ENCODE data around the gene NTN1. TPM values are rescaled to one million over a fixed set of nuclear protein-coding genes. Genes with fewer than 3 reads are reported as not detected.
A peak's percentile ranks its signal among the peaks of the same experiment; 100 is the strongest.

NTN1 gene
- polyA plus RNA-seq, 3 donors = 0.03 to 0.04 TPM; not detected in 1

DNA sequence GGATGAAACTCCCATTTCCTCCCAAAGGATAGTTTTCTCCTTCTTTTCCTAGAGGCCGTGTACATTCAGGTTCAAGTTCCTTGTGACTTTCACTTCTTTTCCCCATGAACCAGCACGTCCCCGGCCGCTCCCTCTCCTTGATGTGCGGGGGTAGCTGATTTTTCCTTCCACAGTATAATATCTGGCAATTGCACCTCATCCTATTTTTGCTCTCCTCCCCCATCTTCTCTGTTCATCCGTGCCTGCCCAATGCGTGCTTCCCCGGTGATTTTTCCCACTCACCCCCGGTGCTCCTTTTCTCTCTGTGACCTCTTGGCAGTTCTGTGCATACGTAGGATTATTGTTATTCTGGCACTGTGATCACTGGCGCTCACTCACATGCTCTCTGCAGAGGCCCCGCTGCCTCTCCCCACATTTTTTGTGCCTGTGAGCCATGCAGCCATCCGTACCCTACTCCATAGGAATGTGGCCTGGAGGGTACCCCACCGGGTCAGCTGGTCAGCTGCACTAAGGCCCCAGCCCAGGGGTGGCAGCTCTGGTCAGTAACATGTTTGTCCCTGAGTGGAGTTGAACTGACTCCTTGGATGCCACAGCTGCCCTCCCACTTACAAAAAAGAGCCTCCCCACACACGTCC, 100.0 kb downstream of the NTN1 start:
- H3K4me1 ChIP-seq (ENCODE audit: control insufficient read depth in 1 of 2, insufficient read depth in 2 of 2, low read length in 2 of 2) = no peaks in the 10 kb centered on the region
- H3K27ac ChIP-seq (ENCODE audit: low read depth in 1 of 2, low read length in 2 of 2) = no peak overlapping the region
- Mint-ChIP-seq H3K27ac (peak overlapping the region in 1 of 7 donors; percentile 18), H3K4me3 (no peak overlapping the region), H3K9me3 (peaks cover 0 to 3% (median 0%) of the 10 kb centered on the region in 7 donors), H3K27me3 (ENCODE audit: low read depth in 3 of 3) (peaks cover 3 to 11% (median 7%) of the 10 kb centered on the region in 3 donors), H3K4me1 (peaks cover 2% of the 10 kb centered on the region), H3K36me3 (no peaks in the 10 kb centered on the region)
- no peaks in the 10 kb centered on the region for H3K79me2 ChIP-seq (ENCODE audit: insufficient read depth, low read length)
- DNase-seq = no peak
- H3K4me2 ChIP-seq (replicated peaks; ENCODE audit: extremely low read depth, low read length, poor library complexity, severe bottlenecking) = no peak overlapping the region
- TF ChIP-seq CTCF (IDR thresholded peaks at IDR 0.05) = no peak
- no peak overlapping the region for H3K4me3 ChIP-seq (replicated peaks in 1 of 3; ENCODE audit: low read depth in 2 of 3, low read length in 3 of 3)
- no peaks in the 10 kb centered on the region for H3K9me3 ChIP-seq (replicated peaks in 1 of 2; ENCODE audit: control insufficient read depth in 1 of 2, insufficient read depth in 1 of 2, low read length in 2 of 2)
- no peaks in the 10 kb centered on the region for H3K27me3 ChIP-seq (ENCODE audit: control insufficient read depth in 2 of 2, insufficient read depth in 2 of 2, low read length in 2 of 2)
- H4K20me1 ChIP-seq (ENCODE audit: insufficient read depth, low read length) = no peaks in the 10 kb centered on the region
- WGBS (ENCODE audit: insufficient coverage) = 85% methylated on average over 15 of the region's 15 CpGs
- H3K36me3 ChIP-seq (replicated peaks in 1 of 2; ENCODE audit: control insufficient read depth in 1 of 2, insufficient read depth in 2 of 2, low read length in 2 of 2) = no peaks in the 10 kb centered on the region
- intact Hi-C loops (cut with micrococcal nuclease) = no loop called here
- H3K9ac ChIP-seq (ENCODE audit: insufficient read depth, low read length, poor library complexity, severe bottlenecking) = no peak overlapping the region
- no peak overlapping the region for H2AFZ ChIP-seq (ENCODE audit: insufficient read depth, low read depth, low read length, poor library complexity, severe bottlenecking)

GRCh38 chr17:9123594-9124553, 102.6 kb downstream of the NTN1 start:
- Mint-ChIP-seq H3K4me1 (no peaks in the 10 kb centered on the region), H3K9me3 (peaks cover 0 to 1% (median 0%) of the 10 kb centered on the region in 7 donors), H3K27me3 (ENCODE audit: low read depth in 3 of 3) (peaks cover 2 to 9% (median 6%) of the 10 kb centered on the region in 3 donors), H3K4me3 (no peak overlapping the region), H3K36me3 (no peaks in the 10 kb centered on the region), H3K27ac (no peak overlapping the region)
- Histone ChIP-seq H3K27me3 (ENCODE audit: control insufficient read depth in 2 of 2, insufficient read depth in 2 of 2, low read length in 2 of 2) (no peaks in the 10 kb centered on the region), H3K9ac (ENCODE audit: insufficient read depth, low read length, poor library complexity, severe bottlenecking) (no peak overlapping the region), H2AFZ (ENCODE audit: insufficient read depth, low read depth, low read length, poor library complexity, severe bottlenecking) (no peak overlapping the region), H3K4me2 (replicated peaks; ENCODE audit: extremely low read depth, low read length, poor library complexity, severe bottlenecking) (no peak overlapping the region), H4K20me1 (ENCODE audit: insufficient read depth, low read length) (no peaks in the 10 kb centered on the region), H3K27ac (ENCODE audit: low read depth in 1 of 2, low read length in 2 of 2) (no peak overlapping the region), H3K4me3 (replicated peaks in 1 of 3; ENCODE audit: low read depth in 2 of 3, low read length in 3 of 3) (no peak overlapping the region), H3K36me3 (replicated peaks in 1 of 2; ENCODE audit: control insufficient read depth in 1 of 2, insufficient read depth in 2 of 2, low read length in 2 of 2) (no peaks in the 10 kb centered on the region), H3K4me1 (ENCODE audit: control insufficient read depth in 1 of 2, insufficient read depth in 2 of 2, low read length in 2 of 2) (no peaks in the 10 kb centered on the region), H3K9me3 (replicated peaks in 1 of 2; ENCODE audit: control insufficient read depth in 1 of 2, insufficient read depth in 1 of 2, low read length in 2 of 2) (no peaks in the 10 kb centered on the region), H3K79me2 (ENCODE audit: insufficient read depth, low read length) (no peaks in the 10 kb centered on the region)
- 96% methylated on average over 8 of the region's 17 CpGs for WGBS (ENCODE audit: insufficient coverage)
- TF ChIP-seq CTCF (IDR thresholded peaks at IDR 0.05) = no peak
- DNase-seq = no peak
- intact Hi-C loops (cut with micrococcal nuclease) = no loop called here
